ENCODE results near the gene ATAD5. TPM values are rescaled to one million over a fixed set of nuclear protein-coding genes. Genes with fewer than 3 reads are reported as not detected.

Gene ATAD5, protein sequence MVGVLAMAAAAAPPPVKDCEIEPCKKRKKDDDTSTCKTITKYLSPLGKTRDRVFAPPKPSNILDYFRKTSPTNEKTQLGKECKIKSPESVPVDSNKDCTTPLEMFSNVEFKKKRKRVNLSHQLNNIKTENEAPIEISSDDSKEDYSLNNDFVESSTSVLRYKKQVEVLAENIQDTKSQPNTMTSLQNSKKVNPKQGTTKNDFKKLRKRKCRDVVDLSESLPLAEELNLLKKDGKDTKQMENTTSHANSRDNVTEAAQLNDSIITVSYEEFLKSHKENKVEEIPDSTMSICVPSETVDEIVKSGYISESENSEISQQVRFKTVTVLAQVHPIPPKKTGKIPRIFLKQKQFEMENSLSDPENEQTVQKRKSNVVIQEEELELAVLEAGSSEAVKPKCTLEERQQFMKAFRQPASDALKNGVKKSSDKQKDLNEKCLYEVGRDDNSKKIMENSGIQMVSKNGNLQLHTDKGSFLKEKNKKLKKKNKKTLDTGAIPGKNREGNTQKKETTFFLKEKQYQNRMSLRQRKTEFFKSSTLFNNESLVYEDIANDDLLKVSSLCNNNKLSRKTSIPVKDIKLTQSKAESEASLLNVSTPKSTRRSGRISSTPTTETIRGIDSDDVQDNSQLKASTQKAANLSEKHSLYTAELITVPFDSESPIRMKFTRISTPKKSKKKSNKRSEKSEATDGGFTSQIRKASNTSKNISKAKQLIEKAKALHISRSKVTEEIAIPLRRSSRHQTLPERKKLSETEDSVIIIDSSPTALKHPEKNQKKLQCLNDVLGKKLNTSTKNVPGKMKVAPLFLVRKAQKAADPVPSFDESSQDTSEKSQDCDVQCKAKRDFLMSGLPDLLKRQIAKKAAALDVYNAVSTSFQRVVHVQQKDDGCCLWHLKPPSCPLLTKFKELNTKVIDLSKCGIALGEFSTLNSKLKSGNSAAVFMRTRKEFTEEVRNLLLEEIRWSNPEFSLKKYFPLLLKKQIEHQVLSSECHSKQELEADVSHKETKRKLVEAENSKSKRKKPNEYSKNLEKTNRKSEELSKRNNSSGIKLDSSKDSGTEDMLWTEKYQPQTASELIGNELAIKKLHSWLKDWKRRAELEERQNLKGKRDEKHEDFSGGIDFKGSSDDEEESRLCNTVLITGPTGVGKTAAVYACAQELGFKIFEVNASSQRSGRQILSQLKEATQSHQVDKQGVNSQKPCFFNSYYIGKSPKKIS (N-terminal part only)
- total RNA-seq (2014; rRNA removed) (4.2 and 5.4 TPM in 2 replicates), Bru-seq, nascent RNA (percentile 46 among the genes with signal in this experiment), BruChase-seq, experiment 1, labeled RNA remaining after a 6-hour chase (percentile 57 among the genes with signal in this experiment), BruChase-seq, experiment 2, labeled RNA remaining after a 2-hour chase (percentile 38 among the genes with signal in this experiment)
- long read RNA-seq = 0 reads

DNA sequence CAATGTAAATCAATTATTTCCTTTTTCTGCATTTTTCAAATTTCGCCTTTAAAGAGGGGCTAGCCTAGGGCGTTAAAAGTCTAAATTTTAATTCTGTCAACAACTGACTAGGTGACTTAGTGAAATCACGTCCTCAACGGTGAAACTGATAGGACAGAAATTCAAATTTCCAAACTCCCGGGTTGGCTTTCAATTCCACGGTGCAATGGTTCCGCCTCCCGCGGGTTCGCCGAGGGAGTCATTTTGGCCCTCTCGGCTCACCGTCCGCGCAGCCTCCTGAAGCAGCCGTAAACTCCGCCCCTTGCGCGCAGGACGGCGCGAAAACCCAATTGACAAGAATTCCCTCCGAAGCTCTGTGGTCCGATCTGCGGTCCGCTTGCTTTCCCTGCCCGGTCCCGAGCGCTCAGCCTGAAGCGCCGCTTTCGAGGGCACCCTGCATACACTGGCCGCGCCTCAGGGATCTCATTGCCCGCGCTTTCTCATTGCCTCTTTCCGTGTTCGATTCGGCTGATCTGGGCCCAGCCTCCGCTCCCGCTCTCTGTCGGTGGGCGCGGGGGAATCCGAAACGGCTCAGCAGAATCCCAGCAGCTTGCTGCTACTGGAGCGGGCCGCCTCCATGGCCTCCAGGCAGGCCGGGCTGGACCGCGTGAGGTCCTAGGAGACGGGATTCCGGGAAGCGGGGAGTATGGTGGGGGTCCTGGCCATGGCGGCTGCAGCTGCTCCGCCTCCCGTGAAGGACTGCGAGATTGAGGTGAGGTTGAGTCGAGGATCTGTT lies at the start of gene ATAD5:
ATAD5 (plus strand) TSS at position 304 of the 775 bp plus-strand sequence; CDS start at position 686, 382 bp downstream.
- H3F3A ChIP-seq (ENCODE audit: low read length, unreplicated experiment) = no peaks in the 10 kb centered on the region
- POLR2A ChIA-PET (ENCODE audit: unreplicated experiment) = no interaction called here
- BruUV-seq (replicated peaks) = TSS peak; percentile 53

DNA sequence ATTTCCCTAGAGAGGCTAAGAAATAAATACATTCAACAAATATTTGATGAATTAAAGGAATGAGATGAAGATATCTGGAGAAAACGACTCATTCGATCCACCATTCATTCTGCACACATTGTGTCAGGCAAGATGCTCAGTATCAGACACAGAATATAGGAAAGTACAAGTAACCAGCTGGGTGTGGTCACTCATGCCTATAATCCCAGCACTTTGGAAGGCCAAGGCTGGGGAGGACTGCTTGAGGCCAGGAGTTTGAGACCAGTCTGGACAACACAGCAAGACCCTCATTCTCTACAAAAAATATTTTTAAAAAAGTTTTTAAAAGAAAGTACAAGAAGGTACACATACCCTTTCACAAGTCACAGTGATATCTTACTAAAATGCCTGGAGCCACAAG lies 49.6 kb upstream of the ATAD5 start:
- no peaks in the 10 kb centered on the region for H3K4me1 ChIP-seq (ENCODE audit: insufficient read depth, low read length)
- H3K9ac ChIP-seq (ENCODE audit: low read length) = no peak overlapping the region
- H3K9me3 ChIP-seq (ENCODE audit: low read length) = no peaks in the 10 kb centered on the region
- no peak overlapping the region for H3K27ac ChIP-seq (ENCODE audit: low read length)
- TF ChIP-seq EZH2 (IDR thresholded peaks at IDR 0.05; ENCODE audit: low read length, unreplicated experiment) (no peak), EZH2phosphoT487 (IDR thresholded peaks at IDR 0.05; ENCODE audit: borderline replicate concordance, low read length) (no peak)
- TF ChIP-seq, protein P1, sequence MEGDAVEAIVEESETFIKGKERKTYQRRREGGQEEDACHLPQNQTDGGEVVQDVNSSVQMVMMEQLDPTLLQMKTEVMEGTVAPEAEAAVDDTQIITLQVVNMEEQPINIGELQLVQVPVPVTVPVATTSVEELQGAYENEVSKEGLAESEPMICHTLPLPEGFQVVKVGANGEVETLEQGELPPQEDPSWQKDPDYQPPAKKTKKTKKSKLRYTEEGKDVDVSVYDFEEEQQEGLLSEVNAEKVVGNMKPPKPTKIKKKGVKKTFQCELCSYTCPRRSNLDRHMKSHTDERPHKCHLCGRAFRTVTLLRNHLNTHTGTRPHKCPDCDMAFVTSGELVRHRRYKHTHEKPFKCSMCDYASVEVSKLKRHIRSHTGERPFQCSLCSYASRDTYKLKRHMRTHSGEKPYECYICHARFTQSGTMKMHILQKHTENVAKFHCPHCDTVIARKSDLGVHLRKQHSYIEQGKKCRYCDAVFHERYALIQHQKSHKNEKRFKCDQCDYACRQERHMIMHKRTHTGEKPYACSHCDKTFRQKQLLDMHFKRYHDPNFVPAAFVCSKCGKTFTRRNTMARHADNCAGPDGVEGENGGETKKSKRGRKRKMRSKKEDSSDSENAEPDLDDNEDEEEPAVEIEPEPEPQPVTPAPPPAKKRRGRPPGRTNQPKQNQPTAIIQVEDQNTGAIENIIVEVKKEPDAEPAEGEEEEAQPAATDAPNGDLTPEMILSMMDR (conservative IDR thresholded peaks at IDR 0.05; ENCODE audit: low read depth, low read length) = no peak
- no TSS peak for BruUV-seq (replicated peaks)
- H3K79me2 ChIP-seq (ENCODE audit: low read length) = no peaks in the 10 kb centered on the region
- H2AFZ ChIP-seq (ENCODE audit: low read length) = no peak overlapping the region
- ChIA-PET POLR2A (ENCODE audit: unreplicated experiment) (no interaction called here), CTCF (no interaction called here)
- intact Hi-C loops (cut with micrococcal nuclease) = no loop called here
- no peaks in the 10 kb centered on the region for H3K9me2 ChIP-seq (replicated peaks; ENCODE audit: low read length)
- no peaks in the 10 kb centered on the region for H3F3A ChIP-seq (ENCODE audit: low read length, unreplicated experiment)
- no peak for ATAC-seq
- DNase-seq = no peak
- H3K4me2 ChIP-seq (ENCODE audit: low read length) = no peak overlapping the region
- no peaks in the 10 kb centered on the region for H4K20me1 ChIP-seq (ENCODE audit: low read length)
- H3K27me3 ChIP-seq (ENCODE audit: low read length) = no peaks in the 10 kb centered on the region
- H3K4me3 ChIP-seq (ENCODE audit: low read length) = no peak overlapping the region
- H3K36me3 ChIP-seq (ENCODE audit: low read depth, low read length) = peaks cover 11% of the 10 kb centered on the region

More for the DNA sequence above, at the start of gene ATAD5:
- peak within 1 kb of the TSS; percentile 99 for H3K9ac ChIP-seq (ENCODE audit: low read length)
- H3K27ac ChIP-seq (ENCODE audit: low read length) = peak within 1 kb of the TSS; percentile 29
- no peaks in the 10 kb centered on the region for H3K9me3 ChIP-seq (ENCODE audit: low read length)
- peak within 1 kb of the TSS; percentile 93 for H3K4me3 ChIP-seq (ENCODE audit: low read length)
- H3K27me3 ChIP-seq (ENCODE audit: low read length) = no peaks in the 10 kb centered on the region
- peaks cover 12% of the 10 kb centered on the region for H3K4me1 ChIP-seq (ENCODE audit: insufficient read depth, low read length)
- no peak for TF ChIP-seq EZH2 (IDR thresholded peaks at IDR 0.05; ENCODE audit: low read length, unreplicated experiment)
- TF ChIP-seq, protein P1 (conservative IDR thresholded peaks at IDR 0.05; ENCODE audit: low read depth, low read length) = no peak
- TF ChIP-seq EZH2phosphoT487 (IDR thresholded peaks at IDR 0.05; ENCODE audit: borderline replicate concordance, low read length) = no peak
- H2AFZ ChIP-seq (ENCODE audit: low read length) = peak within 1 kb of the TSS; percentile 87
- CTCF ChIA-PET = no interaction called here
- intact Hi-C loops (cut with micrococcal nuclease) = no loop called here
- DNase-seq (peak; percentile 83), ATAC-seq (peak; percentile 95)
- no peaks in the 10 kb centered on the region for H4K20me1 ChIP-seq (ENCODE audit: low read length)
- H3K36me3 ChIP-seq (ENCODE audit: low read depth, low read length) = no peaks in the 10 kb centered on the region; the same call in 1 of the 2 replicates
- peaks cover 34% of the 10 kb centered on the region for H3K79me2 ChIP-seq (ENCODE audit: low read length)
- H3K9me2 ChIP-seq (replicated peaks; ENCODE audit: low read length) = no peaks in the 10 kb centered on the region
- H3K4me2 ChIP-seq (ENCODE audit: low read length) = peak within 1 kb of the TSS; percentile 90
